ENCODE data around the gene ALDH3A2. TPM values are rescaled to one million over a fixed set of nuclear protein-coding genes. Genes with fewer than 3 reads are reported as not detected.

ALDH3A2 gene
- polyA plus RNA-seq, 3 donors = 37.6 to 41.0 (median 37.9) TPM

GRCh38 chr17:19705771-19706770, 57.5 kb downstream of the ALDH3A2 start:
- H3K27ac ChIP-seq (ENCODE audit: low read depth, low read length) = no peak overlapping the region
- 85 to 91% (median 90%) methylated on average over 22 of the region's 22 CpGs for WGBS, 3 donors

DNA sequence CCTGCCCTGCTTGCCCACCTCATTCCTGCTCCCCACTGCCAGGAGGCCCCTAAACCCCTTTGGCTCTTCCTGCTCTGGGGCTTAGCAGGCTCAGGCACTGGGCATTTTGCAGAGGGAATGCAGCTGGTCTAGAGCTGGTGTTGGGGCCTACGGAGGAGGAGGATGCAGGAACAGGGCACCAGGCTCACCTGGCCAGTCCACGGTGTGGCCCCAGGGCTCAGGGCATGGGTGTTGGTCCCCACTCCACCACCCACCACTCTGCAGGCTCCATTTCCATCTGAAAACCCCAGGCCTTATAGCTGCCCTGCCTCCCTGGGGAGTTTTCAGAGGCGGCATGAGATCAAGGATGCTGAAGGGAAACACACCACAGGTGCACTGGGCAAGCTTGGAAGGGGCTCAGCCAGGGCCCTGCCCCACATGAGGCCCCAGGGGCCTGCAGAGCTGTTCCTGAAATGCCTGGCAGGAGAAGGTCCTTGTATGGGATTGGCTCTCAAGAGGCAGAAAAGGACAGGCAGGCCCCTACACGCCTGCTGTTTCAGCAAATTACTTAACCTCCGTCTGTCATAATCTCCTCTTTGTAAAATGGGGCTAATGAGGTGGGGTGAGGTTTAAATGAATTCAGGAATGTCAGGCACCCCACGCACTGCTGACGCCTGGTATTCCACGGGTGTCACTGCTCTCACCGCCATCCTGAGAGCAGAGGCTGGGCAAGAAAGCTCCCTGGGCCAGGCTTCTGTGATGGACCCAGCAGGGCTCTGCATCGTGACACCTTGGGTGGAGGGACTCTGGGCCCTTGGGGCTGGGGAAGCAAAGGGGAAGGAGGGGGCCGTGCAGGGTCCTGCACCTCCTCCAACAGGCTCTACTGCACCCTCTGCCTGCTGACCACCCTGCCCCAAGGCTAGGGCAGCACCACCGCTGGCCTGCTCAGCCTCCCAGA, 58.5 kb downstream of the ALDH3A2 start:
- 79 to 81% (median 80%) methylated on average over 11 to 12 of the region's 12 CpGs for WGBS, 3 donors
- no peak overlapping the region for H3K27ac ChIP-seq (ENCODE audit: low read depth, low read length)

GRCh38 chr17:19707728-19708221, 59.2 kb downstream of the ALDH3A2 start:
- no peak overlapping the region for H3K27ac ChIP-seq (ENCODE audit: low read depth, low read length)
- 79 to 90% (median 90%) methylated on average over 10 to 11 of the region's 11 CpGs for WGBS, 3 donors

GRCh38 chr17:19708431-19709175, 60.1 kb downstream of the ALDH3A2 start:
- WGBS, 3 donors = 88 to 91% (median 89%) methylated on average over 6 of the region's 6 CpGs

GRCh38 chr17:19709841-19710240, 61.3 kb downstream of the ALDH3A2 start:
- no peak overlapping the region for H3K27ac ChIP-seq (ENCODE audit: low read depth, low read length)
- WGBS, 3 donors = 81 to 92% (median 91%) methylated on average over 3 of the region's 3 CpGs

More at GRCh38 chr17:19708431-19709175, 60.1 kb downstream of the ALDH3A2 start:
- no peak overlapping the region for H3K27ac ChIP-seq (ENCODE audit: low read depth, low read length)

GRCh38 chr17:19712436-19713004, 64.0 kb downstream of the ALDH3A2 start:
- no peak overlapping the region for H3K27ac ChIP-seq (ENCODE audit: low read depth, low read length)
- WGBS, 3 donors = 81 to 87% (median 82%) methylated on average over 12 of the region's 12 CpGs

DNA sequence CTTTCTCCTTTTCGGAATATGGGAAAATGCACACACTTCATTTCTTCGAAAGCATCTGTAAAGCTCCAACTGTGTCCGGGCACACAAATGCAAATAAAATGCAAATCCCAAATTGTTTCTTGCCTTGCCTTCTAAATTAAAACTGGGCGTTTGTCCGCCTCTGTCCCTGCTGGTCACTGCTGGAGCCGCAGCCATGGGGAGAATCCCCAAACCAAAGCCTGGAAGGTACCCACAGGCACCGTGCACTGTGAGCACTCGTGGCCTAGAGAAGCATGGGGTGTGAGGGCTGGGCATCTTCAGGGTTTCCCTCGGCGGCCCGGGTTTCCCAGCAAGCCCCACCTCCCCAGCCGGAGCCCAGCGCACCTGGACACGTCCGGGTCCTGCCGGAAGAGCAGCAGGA, 64.9 kb downstream of the ALDH3A2 start:
- 83 to 88% (median 83%) methylated on average over 16 of the region's 16 CpGs for WGBS, 3 donors
- H3K27ac ChIP-seq (ENCODE audit: low read depth, low read length) = no peak overlapping the region

GRCh38 chr17:19713901-19714361, 65.4 kb downstream of the ALDH3A2 start:
- H3K27ac ChIP-seq (ENCODE audit: low read depth, low read length) = no peak overlapping the region
- 89 to 94% (median 92%) methylated on average over 26 to 28 of the region's 28 CpGs for WGBS, 3 donors

DNA sequence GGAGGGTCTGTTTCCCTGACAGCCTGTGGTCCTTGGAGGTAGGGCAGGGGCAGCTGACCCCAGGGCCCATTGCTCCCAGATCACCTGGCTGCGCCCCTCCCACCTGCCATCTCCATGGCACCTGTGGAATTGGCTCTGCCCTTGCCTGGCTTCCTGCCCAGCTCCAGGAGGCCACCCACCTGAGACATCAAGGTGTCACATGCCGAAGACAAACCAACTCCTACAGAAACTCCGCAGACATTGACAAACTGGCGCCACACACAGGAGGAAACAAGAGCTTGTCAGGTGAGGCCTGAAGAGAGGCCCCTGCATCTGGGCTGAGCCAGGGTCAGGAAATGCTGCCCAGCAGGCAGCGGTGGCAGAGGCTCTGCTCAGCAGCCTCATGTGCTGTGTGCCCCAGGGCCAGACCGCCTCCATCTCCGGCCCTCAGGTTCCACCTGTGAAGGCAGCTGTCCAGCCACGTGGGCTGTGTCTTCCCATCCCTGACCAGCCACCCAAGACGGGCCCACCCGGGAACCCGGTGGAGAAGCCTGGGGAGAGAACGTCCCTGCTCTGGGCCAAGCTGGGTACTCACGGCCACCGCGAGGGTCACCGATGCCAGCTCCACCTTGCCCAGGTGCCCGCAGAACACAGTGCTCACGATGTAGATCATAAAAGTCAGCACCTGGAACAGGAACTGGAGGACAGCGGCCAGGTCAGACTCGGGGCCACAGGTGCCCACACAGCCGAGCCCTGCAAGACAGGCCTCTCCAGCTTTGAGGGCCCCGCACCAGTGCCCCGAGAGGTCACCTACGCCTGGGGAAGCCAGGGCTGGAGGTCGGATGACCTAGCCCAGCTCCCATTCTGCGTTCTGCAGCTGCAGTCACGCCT, 66.2 kb downstream of the ALDH3A2 start:
- no peak overlapping the region for H3K27ac ChIP-seq (ENCODE audit: low read depth, low read length)
- WGBS, 3 donors = 88 to 96% (median 94%) methylated on average over 27 of the region's 27 CpGs

GRCh38 chr17:19716108-19717030, 67.8 kb downstream of the ALDH3A2 start, which contains the start of gene SLC47A2:
SLC47A2 (minus strand) TSS chr17:19716584; CDS start chr17:19716555, 29 bp downstream.
- 78 to 82% (median 80%) methylated on average over 8 to 13 of the region's 13 CpGs for WGBS, 3 donors
- H3K27ac ChIP-seq (ENCODE audit: low read depth, low read length) = no peak within 1 kb of the TSS

DNA sequence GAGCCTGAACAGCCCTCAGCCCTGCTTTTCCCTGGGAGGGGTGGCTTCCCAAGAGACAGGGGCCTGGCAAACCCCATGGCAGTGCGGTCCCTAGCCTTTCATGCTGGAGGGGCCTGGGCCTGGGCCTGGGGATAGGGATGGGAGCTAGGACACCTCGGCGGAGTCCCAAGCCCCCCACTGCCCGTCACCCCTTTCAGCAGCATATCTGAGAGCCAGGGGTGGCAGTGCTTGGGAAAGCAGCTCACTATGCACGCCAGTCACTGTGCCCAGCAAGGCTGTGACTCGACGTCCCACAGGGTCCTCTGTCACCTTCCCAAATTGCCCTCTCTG, 68.4 kb downstream of the ALDH3A2 start:
- no peak overlapping the region for H3K27ac ChIP-seq (ENCODE audit: low read depth, low read length)
- 90 to 96% (median 95%) methylated on average over 7 of the region's 7 CpGs for WGBS, 3 donors

DNA sequence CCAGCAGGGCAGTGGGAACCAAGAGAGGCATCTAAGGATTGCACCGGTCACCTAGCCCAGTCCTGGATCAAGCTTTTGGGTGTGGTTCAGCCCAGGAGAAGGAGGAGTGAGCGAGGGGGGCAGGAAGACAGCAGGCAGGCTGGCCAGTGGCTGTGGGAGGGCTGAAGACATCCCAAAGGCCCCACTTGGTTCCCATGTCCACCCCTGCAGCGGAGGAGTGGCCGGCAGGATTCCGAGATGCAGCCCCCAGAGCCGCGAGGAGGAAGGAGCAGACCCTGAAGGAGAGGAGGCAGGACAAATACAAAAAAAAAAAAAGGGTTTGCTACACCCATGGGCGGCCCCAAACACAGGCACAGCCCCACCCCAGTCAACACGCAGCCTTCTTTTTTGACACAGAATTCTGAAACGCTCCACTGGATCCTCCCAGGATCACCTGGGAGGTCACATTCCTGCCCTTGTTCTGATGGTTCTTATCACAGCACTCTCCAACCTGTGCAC, 68.9 kb downstream of the ALDH3A2 start:
- 79 to 86% (median 85%) methylated on average over 10 of the region's 10 CpGs for WGBS, 3 donors
- H3K27ac ChIP-seq (ENCODE audit: low read depth, low read length) = no peak overlapping the region

DNA sequence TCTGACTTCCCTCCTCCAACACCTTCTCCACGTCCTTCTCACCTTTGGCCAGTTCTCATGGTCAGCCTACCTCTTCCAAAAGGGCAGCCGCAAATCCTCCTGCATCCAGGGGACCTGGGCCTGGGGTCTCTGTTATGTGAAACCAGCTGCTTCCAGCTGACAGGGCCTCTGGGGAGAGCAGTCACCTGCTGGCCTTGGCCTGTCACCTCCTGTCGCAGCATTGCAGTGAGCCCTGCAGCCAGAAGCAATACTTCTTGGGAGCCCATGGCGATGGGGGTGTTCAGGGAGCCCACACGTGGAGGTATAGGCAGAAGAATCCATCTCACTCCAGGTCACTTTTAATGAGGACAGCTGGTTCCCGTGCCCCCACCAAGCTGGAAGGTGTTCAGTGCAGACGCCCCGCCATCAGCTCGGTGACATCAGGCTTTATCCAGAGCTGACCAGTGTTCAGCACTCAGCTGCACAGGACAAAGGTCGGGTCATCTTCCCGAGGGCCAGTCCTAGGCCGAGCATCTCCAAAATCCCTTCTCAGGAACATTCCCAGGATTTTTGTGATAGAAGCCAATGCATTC, 69.6 kb downstream of the ALDH3A2 start:
- no peak overlapping the region for H3K27ac ChIP-seq (ENCODE audit: low read depth, low read length)
- 78 to 86% (median 83%) methylated on average over 12 of the region's 12 CpGs for WGBS, 3 donors

DNA sequence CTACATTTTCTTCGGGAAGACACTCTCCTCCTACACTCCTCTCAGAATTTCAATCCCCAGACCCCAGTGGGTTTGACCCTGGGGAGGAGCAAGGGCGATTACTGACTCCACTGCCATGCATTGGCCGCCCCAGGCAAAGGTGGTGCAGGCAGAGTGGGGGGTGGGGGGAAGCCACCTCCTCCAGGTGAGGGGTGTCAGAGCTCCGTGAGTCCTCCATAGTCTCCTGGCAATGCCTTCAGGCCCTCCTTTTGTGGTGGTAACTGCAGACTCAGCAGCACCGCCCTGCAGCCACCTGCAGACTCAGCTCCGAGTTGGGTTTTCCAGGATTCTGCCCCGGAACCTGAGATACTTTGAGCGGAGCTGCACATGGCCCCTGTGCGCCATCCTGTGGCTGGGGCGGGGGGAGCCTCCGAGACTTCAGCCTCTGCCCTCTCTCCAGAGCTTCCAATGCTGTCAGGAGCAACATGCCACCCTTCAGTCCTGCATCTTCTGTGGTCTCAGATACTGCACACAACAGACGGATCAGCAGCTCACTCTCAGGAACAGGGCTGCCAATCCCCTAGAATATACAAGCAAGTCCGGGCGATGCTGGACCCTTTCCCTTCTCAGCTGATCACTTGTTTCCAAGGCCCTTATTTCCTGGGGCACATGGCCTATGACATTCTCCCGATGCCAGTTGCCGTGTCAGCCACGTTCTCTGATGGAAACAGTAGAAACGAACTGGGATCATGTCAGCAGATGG, 70.2 kb downstream of the ALDH3A2 start:
- H3K27ac ChIP-seq (ENCODE audit: low read depth, low read length) = no peak overlapping the region

More for the DNA sequence above, 70.2 kb downstream of the ALDH3A2 start:
- 77 to 87% (median 82%) methylated on average over 18 of the region's 18 CpGs for WGBS, 3 donors

All from adipose tissue (tissue), 3 donors.